ENCODE data around the gene RAB11FIP3.
"Not testable (repeated sequence)": the region's sequence is repeated elsewhere in the genome, so short reads cannot be mapped to it uniquely, and the experiment has no call there.

The RAB11FIP3 gene

GRCh38 chr16:415170-415498 lies 10.3 kb upstream of the RAB11FIP3 start:
- not testable (repeated sequence) for H3K4me3 ChIP-seq (ENCODE audit: low read depth, low read length)

- H3K4me3 ChIP-seq (ENCODE audit: low read depth, low read length), result not testable (repeated sequence)
These were observed 3.3 kb upstream of the RAB11FIP3 start for GRCh38 chr16:422179-422578.

- H3K4me3 ChIP-seq (ENCODE audit: low read depth, low read length), result no peak overlapping the region
These were observed 1.3 kb upstream of the RAB11FIP3 start for GRCh38 chr16:424033-424622.

- H3K4me3 ChIP-seq (ENCODE audit: low read depth, low read length), result peak overlapping the region; percentile 44
These were observed 797 bp upstream of the RAB11FIP3 start for GRCh38 chr16:424623-425081.

- H3K4me3 ChIP-seq (ENCODE audit: low read depth, low read length), result peak overlapping the region; percentile 70
These were observed 278 bp downstream of the RAB11FIP3 start for GRCh38 chr16:425740-426114.

GRCh38 chr16:426115-426905 lies 861 bp downstream of the RAB11FIP3 start:
- H3K4me3 ChIP-seq (ENCODE audit: low read depth, low read length), result peak overlapping the region; percentile 70

- H3K4me3 ChIP-seq (ENCODE audit: low read depth, low read length), result peak overlapping the region; percentile 70
These were observed 1.4 kb downstream of the RAB11FIP3 start for GRCh38 chr16:426906-427249.

- peak overlapping the region; percentile 4 for H3K4me3 ChIP-seq (ENCODE audit: low read depth, low read length)
These were observed 1.8 kb downstream of the RAB11FIP3 start for GRCh38 chr16:427250-427649.

- no peak overlapping the region for H3K4me3 ChIP-seq (ENCODE audit: low read depth, low read length)
These were observed 5.5 kb downstream of the RAB11FIP3 start for GRCh38 chr16:430904-431303.

GRCh38 chr16:440627-441026 lies 15.2 kb downstream of the RAB11FIP3 start:
- H3K4me3 ChIP-seq (ENCODE audit: low read depth, low read length), result no peak overlapping the region

- no peak overlapping the region for H3K4me3 ChIP-seq (ENCODE audit: low read depth, low read length)
These were observed 16.0 kb downstream of the RAB11FIP3 start for GRCh38 chr16:441447-441846.

- H3K4me3 ChIP-seq (ENCODE audit: low read depth, low read length), result no peak overlapping the region
These were observed 17.5 kb downstream of the RAB11FIP3 start for GRCh38 chr16:442976-443375.

- no peak overlapping the region for H3K4me3 ChIP-seq (ENCODE audit: low read depth, low read length)
These were observed 18.6 kb downstream of the RAB11FIP3 start for GRCh38 chr16:444027-444426.

- no peak overlapping the region for H3K4me3 ChIP-seq (ENCODE audit: low read depth, low read length)
These were observed 20.1 kb downstream of the RAB11FIP3 start for GRCh38 chr16:445566-445965.

- H3K4me3 ChIP-seq (ENCODE audit: low read depth, low read length), result no peak overlapping the region
These were observed 24.9 kb downstream of the RAB11FIP3 start for GRCh38 chr16:450385-450784.

- H3K4me3 ChIP-seq (ENCODE audit: low read depth, low read length), result no peak overlapping the region
These were observed 25.5 kb downstream of the RAB11FIP3 start for GRCh38 chr16:450785-451512.

- H3K4me3 ChIP-seq (ENCODE audit: low read depth, low read length), result no peak overlapping the region
These were observed 29.0 kb downstream of the RAB11FIP3 start for GRCh38 chr16:454397-454940.

GRCh38 chr16:455453-455852 lies 30.0 kb downstream of the RAB11FIP3 start:
- H3K4me3 ChIP-seq (ENCODE audit: low read depth, low read length), result no peak overlapping the region

GRCh38 chr16:456891-457483 lies 31.5 kb downstream of the RAB11FIP3 start:
- no peak overlapping the region for H3K4me3 ChIP-seq (ENCODE audit: low read depth, low read length)

GRCh38 chr16:457732-458400 lies 32.4 kb downstream of the RAB11FIP3 start:
- H3K4me3 ChIP-seq (ENCODE audit: low read depth, low read length), result no peak overlapping the region

- no peak overlapping the region for H3K4me3 ChIP-seq (ENCODE audit: low read depth, low read length)
These were observed 34.3 kb downstream of the RAB11FIP3 start for GRCh38 chr16:459761-460160.

All from iPS-11a (cell line).